ENCODE data around the gene ADM5.

GRCh38 chr19:49696115-49696514 is 6.7 kb downstream of the ADM5 start:
- no peak for TF ChIP-seq EZH2 (IDR thresholded peaks at IDR 0.05; ENCODE audit: borderline replicate concordance)
- TF ChIP-seq, protein P1, sequence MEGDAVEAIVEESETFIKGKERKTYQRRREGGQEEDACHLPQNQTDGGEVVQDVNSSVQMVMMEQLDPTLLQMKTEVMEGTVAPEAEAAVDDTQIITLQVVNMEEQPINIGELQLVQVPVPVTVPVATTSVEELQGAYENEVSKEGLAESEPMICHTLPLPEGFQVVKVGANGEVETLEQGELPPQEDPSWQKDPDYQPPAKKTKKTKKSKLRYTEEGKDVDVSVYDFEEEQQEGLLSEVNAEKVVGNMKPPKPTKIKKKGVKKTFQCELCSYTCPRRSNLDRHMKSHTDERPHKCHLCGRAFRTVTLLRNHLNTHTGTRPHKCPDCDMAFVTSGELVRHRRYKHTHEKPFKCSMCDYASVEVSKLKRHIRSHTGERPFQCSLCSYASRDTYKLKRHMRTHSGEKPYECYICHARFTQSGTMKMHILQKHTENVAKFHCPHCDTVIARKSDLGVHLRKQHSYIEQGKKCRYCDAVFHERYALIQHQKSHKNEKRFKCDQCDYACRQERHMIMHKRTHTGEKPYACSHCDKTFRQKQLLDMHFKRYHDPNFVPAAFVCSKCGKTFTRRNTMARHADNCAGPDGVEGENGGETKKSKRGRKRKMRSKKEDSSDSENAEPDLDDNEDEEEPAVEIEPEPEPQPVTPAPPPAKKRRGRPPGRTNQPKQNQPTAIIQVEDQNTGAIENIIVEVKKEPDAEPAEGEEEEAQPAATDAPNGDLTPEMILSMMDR (IDR thresholded peaks at IDR 0.05; ENCODE audit: poor library complexity), result no peak

Data from hepatocyte (in vitro differentiated cells).